ENCODE measurements around the gene RAB40B. TPM values are rescaled to one million over a fixed set of nuclear protein-coding genes. Genes with fewer than 3 reads are reported as not detected.

RAB40B gene
- polyA plus RNA-seq, 1 donor (not counting 4 experiments of a cell fraction or from before 2014, with no cell fraction given) = 10.6 TPM

GRCh38 chr17:82619641-82620040 lies 78.9 kb downstream of the RAB40B start:
- Histone ChIP-seq H3K4me2 (ENCODE audit: control insufficient read depth, extremely low read depth, insufficient read depth, low read depth, low read length) (no peak overlapping the region), H3K4me1 (ENCODE audit: control insufficient read depth, extremely low read depth, insufficient read depth, low read length) (no peaks in the 10 kb centered on the region), H3K79me2 (ENCODE audit: control insufficient read depth, insufficient read depth, low read length) (peaks cover 5% of the 10 kb centered on the region), H4K20me1 (ENCODE audit: control insufficient read depth, extremely low read depth, insufficient read depth, low read length) (peaks cover 3% of the 10 kb centered on the region), H3K27ac (ENCODE audit: control insufficient read depth, insufficient read depth, low read length) (no peak overlapping the region), H3K27me3 (ENCODE audit: control insufficient read depth, extremely low read depth, insufficient read depth, low read length) (no peaks in the 10 kb centered on the region), H3K9me1 (ENCODE audit: control insufficient read depth, extremely low read depth, insufficient read depth, low read length) (no peaks in the 10 kb centered on the region), H3K9me3 (ENCODE audit: control insufficient read depth, low read depth, low read length) (no peaks in the 10 kb centered on the region), H3K4me3 (ENCODE audit: control insufficient read depth in 2 of 3, extremely low read depth in 1 of 3, insufficient read depth in 2 of 3, low read depth in 1 of 3, low read length in 3 of 3) (no peak overlapping the region), H3K9ac (ENCODE audit: control insufficient read depth, extremely low read depth, insufficient read depth, low read length) (no peak overlapping the region), H3K36me3 (ENCODE audit: control insufficient read depth in 2 of 2, extremely low read depth in 1 of 2, insufficient read depth in 2 of 2, low read length in 2 of 2) (peaks cover 28 to 36% of the 10 kb centered on the region in 2 experiments), H2AFZ (ENCODE audit: control insufficient read depth, low read length) (no peak overlapping the region)
- dilution Hi-C loops (cut with MboI; ENCODE audit: extremely low pct_ligation_motif_present, low sequenced_read_pairs) = no loop called here
- TF ChIP-seq CTCF (optimal IDR thresholded peaks at IDR 0.05 in 1 of 3, IDR thresholded peaks at IDR 0.05 in 1 of 3, conservative IDR thresholded peaks at IDR 0.05 in 1 of 3; ENCODE audit: extremely low read depth in 1 of 3, insufficient read depth in 2 of 3, low read length in 3 of 3) (no peak), EZH2 (IDR thresholded peaks at IDR 0.05; ENCODE audit: low read length) (no peak)
- no peak for FAIRE-seq
- DNase-seq (ENCODE audit: low read depth, low spot score) = no peak

- H3K4me1 ChIP-seq (ENCODE audit: control insufficient read depth, extremely low read depth, insufficient read depth, low read length) = no peaks in the 10 kb centered on the region
- no peaks in the 10 kb centered on the region for H3K27me3 ChIP-seq (ENCODE audit: control insufficient read depth, extremely low read depth, insufficient read depth, low read length)
- no peaks in the 10 kb centered on the region for H3K9me3 ChIP-seq (ENCODE audit: control insufficient read depth, low read depth, low read length)
- no peak overlapping the region for H3K4me3 ChIP-seq (ENCODE audit: control insufficient read depth in 2 of 3, extremely low read depth in 1 of 3, insufficient read depth in 2 of 3, low read depth in 1 of 3, low read length in 3 of 3)
- peaks cover 5% of the 10 kb centered on the region for H3K79me2 ChIP-seq (ENCODE audit: control insufficient read depth, insufficient read depth, low read length)
- no peak overlapping the region for H2AFZ ChIP-seq (ENCODE audit: control insufficient read depth, low read length)
- H3K9ac ChIP-seq (ENCODE audit: control insufficient read depth, extremely low read depth, insufficient read depth, low read length) = no peak overlapping the region
- no peaks in the 10 kb centered on the region for H3K9me1 ChIP-seq (ENCODE audit: control insufficient read depth, extremely low read depth, insufficient read depth, low read length)
- H4K20me1 ChIP-seq (ENCODE audit: control insufficient read depth, extremely low read depth, insufficient read depth, low read length) = peaks cover 3% of the 10 kb centered on the region
- H3K27ac ChIP-seq (ENCODE audit: control insufficient read depth, insufficient read depth, low read length) = no peak overlapping the region
- no peak overlapping the region for H3K4me2 ChIP-seq (ENCODE audit: control insufficient read depth, extremely low read depth, insufficient read depth, low read depth, low read length)
- dilution Hi-C loops (cut with MboI; ENCODE audit: extremely low pct_ligation_motif_present, low sequenced_read_pairs) = no loop called here
- TF ChIP-seq CTCF (optimal IDR thresholded peaks at IDR 0.05 in 1 of 3, IDR thresholded peaks at IDR 0.05 in 1 of 3, conservative IDR thresholded peaks at IDR 0.05 in 1 of 3; ENCODE audit: extremely low read depth in 1 of 3, insufficient read depth in 2 of 3, low read length in 3 of 3) (no peak), EZH2 (IDR thresholded peaks at IDR 0.05; ENCODE audit: low read length) (no peak)
- H3K36me3 ChIP-seq (ENCODE audit: control insufficient read depth in 2 of 2, extremely low read depth in 1 of 2, insufficient read depth in 2 of 2, low read length in 2 of 2) = peaks cover 28 to 36% of the 10 kb centered on the region in 2 experiments
- DNase-seq (ENCODE audit: low read depth, low spot score) (no peak), FAIRE-seq (no peak)
Observed at GRCh38 chr17:82619211-82619610, 79.3 kb downstream of the RAB40B start.
